ENCODE measurements around the gene FBXW11. TPM values are rescaled to one million over a fixed set of nuclear protein-coding genes. Genes with fewer than 3 reads are reported as not detected.

FBXW11 gene
- total RNA-seq, 1 donor from 2014 or later = 54.8 TPM

GRCh38 chr5:171841984-171842776 lies 164.3 kb downstream of the FBXW11 start:
- H3K4me3 Mint-ChIP-seq (ENCODE audit: unreplicated experiment) = no peak overlapping the region

GRCh38 chr5:171840711-171841522 lies 165.5 kb downstream of the FBXW11 start:
- no peaks in the 10 kb centered on the region for H3K9me3 Mint-ChIP-seq (ENCODE audit: low read depth)
- peaks cover 8% of the 10 kb centered on the region for H3K4me1 Mint-ChIP-seq (ENCODE audit: low read depth)
- DNase-seq (ENCODE audit: low spot score) = no peak
- H3K4me3 Mint-ChIP-seq (ENCODE audit: unreplicated experiment) = no peak overlapping the region
- peaks cover 6% of the 10 kb centered on the region for H3K36me3 Mint-ChIP-seq (ENCODE audit: low read depth)
- H3K27ac Mint-ChIP-seq (ENCODE audit: unreplicated experiment) = no peak overlapping the region
- TF ChIP-seq CTCF (IDR thresholded peaks at IDR 0.05) = no peak
- H3K27me3 Mint-ChIP-seq (ENCODE audit: low read depth) = no peaks in the 10 kb centered on the region

More at GRCh38 chr5:171841984-171842776, 164.3 kb downstream of the FBXW11 start:
- no peaks in the 10 kb centered on the region for H3K9me3 Mint-ChIP-seq (ENCODE audit: low read depth)
- H3K27ac Mint-ChIP-seq (ENCODE audit: unreplicated experiment) = no peak overlapping the region
- peaks cover 4% of the 10 kb centered on the region for H3K36me3 Mint-ChIP-seq (ENCODE audit: low read depth)
- H3K27me3 Mint-ChIP-seq (ENCODE audit: low read depth) = no peaks in the 10 kb centered on the region
- DNase-seq (ENCODE audit: low spot score) = no peak
- peaks cover 8% of the 10 kb centered on the region for H3K4me1 Mint-ChIP-seq (ENCODE audit: low read depth)
- no peak for TF ChIP-seq CTCF (IDR thresholded peaks at IDR 0.05)

GRCh38 chr5:171840066-171840465 lies 166.4 kb downstream of the FBXW11 start:
- H3K4me3 Mint-ChIP-seq (ENCODE audit: unreplicated experiment) = no peak overlapping the region
- no peak overlapping the region for H3K27ac Mint-ChIP-seq (ENCODE audit: unreplicated experiment)
- H3K4me1 Mint-ChIP-seq (ENCODE audit: low read depth) = peaks cover 8% of the 10 kb centered on the region
- no peaks in the 10 kb centered on the region for H3K27me3 Mint-ChIP-seq (ENCODE audit: low read depth)
- H3K9me3 Mint-ChIP-seq (ENCODE audit: low read depth) = no peaks in the 10 kb centered on the region
- TF ChIP-seq CTCF (IDR thresholded peaks at IDR 0.05) = no peak
- peaks cover 6% of the 10 kb centered on the region for H3K36me3 Mint-ChIP-seq (ENCODE audit: low read depth)
- DNase-seq (ENCODE audit: low spot score) = no peak

GRCh38 chr5:171839112-171839511 lies 167.3 kb downstream of the FBXW11 start:
- TF ChIP-seq CTCF (IDR thresholded peaks at IDR 0.05) = no peak
- DNase-seq (ENCODE audit: low spot score) = no peak
- Mint-ChIP-seq H3K27me3 (ENCODE audit: low read depth) (no peaks in the 10 kb centered on the region), H3K27ac (ENCODE audit: unreplicated experiment) (no peak overlapping the region), H3K4me1 (ENCODE audit: low read depth) (peaks cover 8% of the 10 kb centered on the region), H3K4me3 (ENCODE audit: unreplicated experiment) (no peak overlapping the region), H3K36me3 (ENCODE audit: low read depth) (peaks cover 6% of the 10 kb centered on the region), H3K9me3 (ENCODE audit: low read depth) (no peaks in the 10 kb centered on the region)

GRCh38 chr5:171838066-171838465 lies 168.4 kb downstream of the FBXW11 start:
- Mint-ChIP-seq H3K4me1 (ENCODE audit: low read depth) (peaks cover 8% of the 10 kb centered on the region), H3K36me3 (ENCODE audit: low read depth) (peaks cover 6% of the 10 kb centered on the region), H3K27ac (ENCODE audit: unreplicated experiment) (no peak overlapping the region), H3K9me3 (ENCODE audit: low read depth) (peaks cover 7% of the 10 kb centered on the region), H3K27me3 (ENCODE audit: low read depth) (no peaks in the 10 kb centered on the region), H3K4me3 (ENCODE audit: unreplicated experiment) (no peak overlapping the region)
- DNase-seq (ENCODE audit: low spot score) = no peak
- no peak for TF ChIP-seq CTCF (IDR thresholded peaks at IDR 0.05)
